GM19468 (cell line): ENCODE results near the gene ZNF488.

Source experiments
- ATAC-seq: cut with Tn5 transposase; IDR thresholded peaks from one replicate; pipeline ENCODE4 v1.9.1; 2021; ENCODE audit warnings: mild to moderate bottlenecking, moderate library complexity, moderate number of reproducible peaks; ENCODE audit not compliant: unreplicated experiment; ENCODE audit errors: extremely low read depth

Gene ZNF488

GRCh38 chr10:47351899-47352815 lies 31.9 kb downstream of the ZNF488 start:
- no peak for ATAC-seq

- no peak for ATAC-seq
These were observed 33.1 kb downstream of the ZNF488 start for GRCh38 chr10:47350671-47351640.

GRCh38 chr10:47349941-47350371 lies 34.1 kb downstream of the ZNF488 start:
- no peak for ATAC-seq

- no peak for ATAC-seq
These were observed 34.6 kb downstream of the ZNF488 start for GRCh38 chr10:47349516-47349915.

- ATAC-seq, result no peak
These were observed 35.2 kb downstream of the ZNF488 start for GRCh38 chr10:47348661-47349470.

GRCh38 chr10:47348138-47348651 lies 35.9 kb downstream of the ZNF488 start, which contains the start of gene RBP3:
TSS of gene RBP3 (plus strand) at chr10:47348363. CDS start at chr10:47348485, 122 bp downstream.
- no peak for ATAC-seq

GRCh38 chr10:47347303-47347675 lies 36.8 kb downstream of the ZNF488 start:
- ATAC-seq, result no peak

- no peak for ATAC-seq
These were observed 37.4 kb downstream of the ZNF488 start for GRCh38 chr10:47346581-47347302.

- ATAC-seq, result no peak
These were observed 38.9 kb downstream of the ZNF488 start for GRCh38 chr10:47344996-47345870.

GRCh38 chr10:47340608-47341170 lies 43.4 kb downstream of the ZNF488 start:
- ATAC-seq, result no peak

GRCh38 chr10:47339759-47340607 lies 44.1 kb downstream of the ZNF488 start:
- no peak for ATAC-seq

- ATAC-seq, result no peak
These were observed 44.8 kb downstream of the ZNF488 start for GRCh38 chr10:47339186-47339735.

- no peak for ATAC-seq
These were observed 46.8 kb downstream of the ZNF488 start for GRCh38 chr10:47337310-47337709.

- no peak for ATAC-seq
These were observed 47.5 kb downstream of the ZNF488 start for GRCh38 chr10:47336387-47337134.

- ATAC-seq, result no peak
These were observed 48.2 kb downstream of the ZNF488 start for GRCh38 chr10:47335906-47336305.
